ENCODE data around the gene MSANTD4. TPM values are rescaled to one million over a fixed set of nuclear protein-coding genes. Genes with fewer than 3 reads are reported as not detected.
"Not testable (repeated sequence)": the region's sequence is repeated elsewhere in the genome, so short reads cannot be mapped to it uniquely, and the experiment has no call there.

The MSANTD4 gene
- polyA plus RNA-seq, 1 donor (not counting 4 experiments of a cell fraction or from before 2014, with no cell fraction given) = 10.6 TPM

GRCh38 chr11:106012744-106013143, 9.3 kb downstream of the MSANTD4 start:
- no peak overlapping the region for H3K4me3 ChIP-seq (ENCODE audit: control insufficient read depth in 2 of 3, extremely low read depth in 1 of 3, insufficient read depth in 2 of 3, low read depth in 1 of 3, low read length in 3 of 3)
- dilution Hi-C loops (cut with MboI; ENCODE audit: extremely low pct_ligation_motif_present, low sequenced_read_pairs) = no loop called here
- no peaks in the 10 kb centered on the region for H3K9me3 ChIP-seq (ENCODE audit: control insufficient read depth, low read depth, low read length)
- no peaks in the 10 kb centered on the region for H4K20me1 ChIP-seq (ENCODE audit: control insufficient read depth, extremely low read depth, insufficient read depth, low read length)
- H3K27ac ChIP-seq (ENCODE audit: control insufficient read depth, insufficient read depth, low read length) = no peak overlapping the region
- FAIRE-seq (no peak), DNase-seq (ENCODE audit: low read depth, low spot score) (no peak)
- H3K27me3 ChIP-seq (ENCODE audit: control insufficient read depth, extremely low read depth, insufficient read depth, low read length) = no peaks in the 10 kb centered on the region
- no peak overlapping the region for H3K9ac ChIP-seq (ENCODE audit: control insufficient read depth, extremely low read depth, insufficient read depth, low read length)
- H3K36me3 ChIP-seq (ENCODE audit: control insufficient read depth in 2 of 2, extremely low read depth in 1 of 2, insufficient read depth in 2 of 2, low read length in 2 of 2) = peaks cover 4 to 5% of the 10 kb centered on the region in 2 experiments
- H3K9me1 ChIP-seq (ENCODE audit: control insufficient read depth, extremely low read depth, insufficient read depth, low read length) = no peaks in the 10 kb centered on the region
- H2AFZ ChIP-seq (ENCODE audit: control insufficient read depth, low read length) = no peak overlapping the region
- no peak for TF ChIP-seq EZH2 (IDR thresholded peaks at IDR 0.05; ENCODE audit: low read length)
- TF ChIP-seq, protein P1, sequence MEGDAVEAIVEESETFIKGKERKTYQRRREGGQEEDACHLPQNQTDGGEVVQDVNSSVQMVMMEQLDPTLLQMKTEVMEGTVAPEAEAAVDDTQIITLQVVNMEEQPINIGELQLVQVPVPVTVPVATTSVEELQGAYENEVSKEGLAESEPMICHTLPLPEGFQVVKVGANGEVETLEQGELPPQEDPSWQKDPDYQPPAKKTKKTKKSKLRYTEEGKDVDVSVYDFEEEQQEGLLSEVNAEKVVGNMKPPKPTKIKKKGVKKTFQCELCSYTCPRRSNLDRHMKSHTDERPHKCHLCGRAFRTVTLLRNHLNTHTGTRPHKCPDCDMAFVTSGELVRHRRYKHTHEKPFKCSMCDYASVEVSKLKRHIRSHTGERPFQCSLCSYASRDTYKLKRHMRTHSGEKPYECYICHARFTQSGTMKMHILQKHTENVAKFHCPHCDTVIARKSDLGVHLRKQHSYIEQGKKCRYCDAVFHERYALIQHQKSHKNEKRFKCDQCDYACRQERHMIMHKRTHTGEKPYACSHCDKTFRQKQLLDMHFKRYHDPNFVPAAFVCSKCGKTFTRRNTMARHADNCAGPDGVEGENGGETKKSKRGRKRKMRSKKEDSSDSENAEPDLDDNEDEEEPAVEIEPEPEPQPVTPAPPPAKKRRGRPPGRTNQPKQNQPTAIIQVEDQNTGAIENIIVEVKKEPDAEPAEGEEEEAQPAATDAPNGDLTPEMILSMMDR (optimal IDR thresholded peaks at IDR 0.05 in 1 of 3, IDR thresholded peaks at IDR 0.05 in 1 of 3, conservative IDR thresholded peaks at IDR 0.05 in 1 of 3; ENCODE audit: extremely low read depth in 1 of 3, insufficient read depth in 2 of 3, low read length in 3 of 3) = no peak
- peaks cover 15% of the 10 kb centered on the region for H3K79me2 ChIP-seq (ENCODE audit: control insufficient read depth, insufficient read depth, low read length)
- H3K4me2 ChIP-seq (ENCODE audit: control insufficient read depth, extremely low read depth, insufficient read depth, low read depth, low read length) = no peak overlapping the region
- H3K4me1 ChIP-seq (ENCODE audit: control insufficient read depth, extremely low read depth, insufficient read depth, low read length) = no peaks in the 10 kb centered on the region

DNA sequence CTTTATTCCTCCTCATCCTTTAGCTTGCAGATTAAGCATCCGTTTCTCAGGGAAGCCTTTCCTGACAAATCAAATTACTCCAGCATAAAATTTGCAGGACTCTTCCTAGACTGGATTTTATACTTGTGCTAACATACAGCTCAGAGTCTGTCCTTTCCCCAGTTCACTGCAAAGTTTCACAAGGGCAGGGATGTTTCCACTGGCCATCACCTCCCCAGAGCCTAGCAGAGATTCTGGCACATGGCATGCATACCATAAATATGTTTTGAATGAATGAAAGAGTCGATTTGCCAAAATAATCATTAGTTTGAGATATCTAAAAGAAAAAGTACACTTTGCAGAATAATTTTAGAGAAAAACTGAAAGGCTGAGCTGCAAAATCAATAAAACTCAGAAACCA, 10.6 kb downstream of the MSANTD4 start:
- Histone ChIP-seq H3K9ac (ENCODE audit: control insufficient read depth, extremely low read depth, insufficient read depth, low read length) (no peak overlapping the region), H3K4me2 (ENCODE audit: control insufficient read depth, extremely low read depth, insufficient read depth, low read depth, low read length) (no peak overlapping the region), H3K4me3 (ENCODE audit: control insufficient read depth in 2 of 3, extremely low read depth in 1 of 3, insufficient read depth in 2 of 3, low read depth in 1 of 3, low read length in 3 of 3) (no peak overlapping the region), H3K27me3 (ENCODE audit: control insufficient read depth, extremely low read depth, insufficient read depth, low read length) (no peaks in the 10 kb centered on the region), H3K9me1 (ENCODE audit: control insufficient read depth, extremely low read depth, insufficient read depth, low read length) (no peaks in the 10 kb centered on the region), H3K27ac (ENCODE audit: control insufficient read depth, insufficient read depth, low read length) (no peak overlapping the region), H3K36me3 (ENCODE audit: control insufficient read depth in 2 of 2, extremely low read depth in 1 of 2, insufficient read depth in 2 of 2, low read length in 2 of 2) (peaks cover 4 to 7% of the 10 kb centered on the region in 2 experiments), H3K79me2 (ENCODE audit: control insufficient read depth, insufficient read depth, low read length) (peaks cover 10% of the 10 kb centered on the region), H3K4me1 (ENCODE audit: control insufficient read depth, extremely low read depth, insufficient read depth, low read length) (no peaks in the 10 kb centered on the region), H3K9me3 (ENCODE audit: control insufficient read depth, low read depth, low read length) (no peaks in the 10 kb centered on the region), H4K20me1 (ENCODE audit: control insufficient read depth, extremely low read depth, insufficient read depth, low read length) (no peaks in the 10 kb centered on the region), H2AFZ (ENCODE audit: control insufficient read depth, low read length) (no peak overlapping the region)
- TF ChIP-seq, protein P1 (optimal IDR thresholded peaks at IDR 0.05 in 1 of 3, IDR thresholded peaks at IDR 0.05 in 1 of 3, conservative IDR thresholded peaks at IDR 0.05 in 1 of 3; ENCODE audit: extremely low read depth in 1 of 3, insufficient read depth in 2 of 3, low read length in 3 of 3) = no peak
- no peak for TF ChIP-seq EZH2 (IDR thresholded peaks at IDR 0.05; ENCODE audit: low read length)
- DNase-seq (ENCODE audit: low read depth, low spot score) (no peak), FAIRE-seq (no peak)
- dilution Hi-C loops (cut with MboI; ENCODE audit: extremely low pct_ligation_motif_present, low sequenced_read_pairs) = no loop called here

GRCh38 chr11:106003094-106003493, 18.9 kb downstream of the MSANTD4 start:
- dilution Hi-C loops (cut with MboI; ENCODE audit: extremely low pct_ligation_motif_present, low sequenced_read_pairs); DNase-seq (ENCODE audit: low read depth, low spot score); H3K27me3 ChIP-seq (ENCODE audit: control insufficient read depth, extremely low read depth, insufficient read depth, low read length); H4K20me1 ChIP-seq (ENCODE audit: control insufficient read depth, extremely low read depth, insufficient read depth, low read length); H3K9me1 ChIP-seq (ENCODE audit: control insufficient read depth, extremely low read depth, insufficient read depth, low read length); H2AFZ ChIP-seq (ENCODE audit: control insufficient read depth, low read length); H3K79me2 ChIP-seq (ENCODE audit: control insufficient read depth, insufficient read depth, low read length); H3K27ac ChIP-seq (ENCODE audit: control insufficient read depth, insufficient read depth, low read length); FAIRE-seq; H3K4me1 ChIP-seq (ENCODE audit: control insufficient read depth, extremely low read depth, insufficient read depth, low read length); H3K4me2 ChIP-seq (ENCODE audit: control insufficient read depth, extremely low read depth, insufficient read depth, low read depth, low read length); H3K9me3 ChIP-seq (ENCODE audit: control insufficient read depth, low read depth, low read length); H3K4me3 ChIP-seq (ENCODE audit: control insufficient read depth in 2 of 3, extremely low read depth in 1 of 3, insufficient read depth in 2 of 3, low read depth in 1 of 3, low read length in 3 of 3); H3K36me3 ChIP-seq (ENCODE audit: control insufficient read depth in 2 of 2, extremely low read depth in 1 of 2, insufficient read depth in 2 of 2, low read length in 2 of 2); H3K9ac ChIP-seq (ENCODE audit: control insufficient read depth, extremely low read depth, insufficient read depth, low read length): not testable (repeated sequence)
